Colon (tissue), 2 donors: ENCODE measurements around the gene IL23R.

Source experiments
- FAIRE-seq: peaks from 2 replicates; lab custom pipeline; 2012; peaks lifted over from hg19 to GRCh38; lab: Jason Lieb, UNC
- donor health status: control.
- donor health status: control.

The IL23R gene

DNA sequence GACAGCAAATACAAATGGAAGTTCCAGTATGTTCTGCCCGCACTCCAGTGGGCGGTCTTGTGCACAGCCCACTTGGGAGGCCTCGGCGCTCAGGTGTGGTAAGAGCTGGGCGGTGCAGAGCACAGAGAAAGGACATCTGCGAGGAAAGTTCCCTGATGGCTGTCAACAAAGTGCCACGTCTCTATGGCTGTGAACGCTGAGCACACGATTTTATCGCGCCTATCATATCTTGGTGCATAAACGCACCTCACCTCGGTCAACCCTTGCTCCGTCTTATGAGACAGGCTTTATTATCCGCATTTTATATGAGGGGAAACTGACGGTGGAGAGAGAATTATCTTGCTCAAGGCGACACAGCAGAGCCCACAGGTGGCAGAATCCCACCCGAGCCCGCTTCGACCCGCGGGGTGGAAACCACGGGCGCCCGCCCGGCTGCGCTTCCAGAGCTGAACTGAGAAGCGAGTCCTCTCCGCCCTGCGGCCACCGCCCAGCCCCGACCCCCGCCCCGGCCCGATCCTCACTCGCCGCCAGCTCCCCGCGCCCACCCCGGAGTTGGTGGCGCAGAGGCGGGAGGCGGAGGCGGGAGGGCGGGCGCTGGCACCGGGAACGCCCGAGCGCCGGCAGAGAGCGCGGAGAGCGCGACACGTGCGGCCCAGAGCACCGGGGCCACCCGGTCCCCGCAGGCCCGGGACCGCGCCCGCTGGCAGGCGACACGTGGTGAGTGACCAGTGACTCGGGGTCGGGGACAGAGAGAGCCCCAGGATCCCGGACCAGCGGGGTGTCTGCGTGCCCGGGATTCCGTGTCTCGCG lies 141.2 kb downstream of the IL23R start, which contains the start of gene IL12RB2:
IL12RB2 (plus strand) TSS at position 623 of the 810 bp plus-strand sequence. CDS start 12,496 bp downstream, outside the sequence.
- no peak for FAIRE-seq

- no peak for FAIRE-seq
Observed at GRCh38 chr1:67308136-67308535, 141.9 kb downstream of the IL23R start.
